Thoracic aorta (tissue), 2 donors: ENCODE measurements around the gene CIDEB. TPM values are rescaled to one million over a fixed set of nuclear protein-coding genes. Genes with fewer than 3 reads are reported as not detected.

Source experiments
- ATAC-seq: fragments of 150-250 bp; one replicate; pipeline ENCODE4 v1.8.0; 2017; ENCODE audit warnings: low read depth; ENCODE audit not compliant: insufficient number of reproducible peaks, low FRiP score
- DNase-seq: peaks from one replicate; pipeline ENCODE4 v3.0.0-alpha.2; 2020; ENCODE audit warnings: low spot score
- H3K27ac ChIP-seq, 2 donors: fragments of 200-600 bp; sonication (generic); 1 replicate in 1 of 2; 2 replicates in 1 of 2; pipeline ENCODE4 v1.5.1; 2016; ENCODE audit warnings: mild to moderate bottlenecking in 2 of 2, moderate library complexity in 2 of 2
- H3K27me3 ChIP-seq: fragments of 200-600 bp; sonication (generic); replicated peaks from 2 replicates; pipeline ENCODE4 v1.6.0; 2016; ENCODE audit warnings: mild to moderate bottlenecking; ENCODE audit not compliant: insufficient read depth
- H3K36me3 ChIP-seq: fragments of 200-600 bp; sonication (generic); one replicate; pipeline ENCODE4 v1.5.1; 2016
- H3K4me1 ChIP-seq, 2 donors: fragments of 200-600 bp; sonication (generic); 1 replicate in 1 of 2; 2 replicates in 1 of 2; pipeline versions ENCODE4 v1.5.1 to v1.6.0; 2016; ENCODE audit warnings: low read depth in 2 of 2, mild to moderate bottlenecking in 1 of 2; ENCODE audit not compliant: control insufficient read depth in 1 of 2
- H3K4me3 ChIP-seq: fragments of 200-600 bp; sonication (generic); 2 replicates; pipeline ENCODE4 v1.5.1; 2016; ENCODE audit warnings: mild to moderate bottlenecking
- H3K9me3 ChIP-seq: fragments of 200-600 bp; sonication (generic); 2 replicates; pipeline ENCODE4 v1.5.1; 2016
- CTCF ChIP-seq: fragments of 200-600 bp; sonication (generic); IDR thresholded peaks from one replicate; pipeline ENCODE4 v1.5.1; 2019; ENCODE audit warnings: antibody characterized with exemption
- total RNA-seq, 2 donors: library from RNA; depleted of rRNA; stranded (reverse); fragments of >200 nt; gene quantifications; one replicate each; pipeline versions ENCODE4 v1.1.0 to v1.2.3, GENCODE V29; 2016

CIDEB gene
- total RNA-seq, 2 donors from 2014 or later = 10.9 to 17.3 TPM

GRCh38 chr14:24337144-24337823 lies 29.5 kb upstream of the CIDEB start:
- ATAC-seq (no peak), DNase-seq (no peak)
- H3K4me1 ChIP-seq = peaks cover 21 to 28% of the 10 kb centered on the region in 2 donors
- no peak overlapping the region for H3K27ac ChIP-seq
- no peak for TF ChIP-seq CTCF
- no peaks in the 10 kb centered on the region for H3K9me3 ChIP-seq
- no peaks in the 10 kb centered on the region for H3K36me3 ChIP-seq
- H3K27me3 ChIP-seq = peaks cover 3% of the 10 kb centered on the region
- no peak overlapping the region for H3K4me3 ChIP-seq

GRCh38 chr14:24335461-24336171 lies 27.8 kb upstream of the CIDEB start:
- Histone ChIP-seq H3K27ac (no peak overlapping the region), H3K4me3 (no peak overlapping the region), H3K4me1 (peaks cover 22 to 36% of the 10 kb centered on the region in 2 donors), H3K36me3 (no peaks in the 10 kb centered on the region), H3K27me3 (peaks cover 3% of the 10 kb centered on the region), H3K9me3 (no peaks in the 10 kb centered on the region)
- DNase-seq (no peak), ATAC-seq (no peak)
- TF ChIP-seq CTCF = no peak

- peak within 1 kb of the TSS; percentile 64 for H3K4me3 ChIP-seq
- no peak for TF ChIP-seq CTCF
- H3K27me3 ChIP-seq = peaks cover 3% of the 10 kb centered on the region
- DNase-seq = no peak
- ATAC-seq = no peak
- H3K4me1 ChIP-seq = peaks cover 22 to 36% of the 10 kb centered on the region in 2 donors
- no peaks in the 10 kb centered on the region for H3K36me3 ChIP-seq
- no peak within 1 kb of the TSS for H3K27ac ChIP-seq
- H3K9me3 ChIP-seq = no peaks in the 10 kb centered on the region
Measured at GRCh38 chr14:24334431-24335291, 26.9 kb upstream of the CIDEB start, which contains the start of gene ADCY4. Gene ADCY4, minus strand, starts transcription at chr14:24335071. Its CDS starts 419 bp downstream, at chr14:24334652.

- no peak for DNase-seq
- H3K4me1 ChIP-seq = peaks cover 22 to 36% of the 10 kb centered on the region in 2 donors
Measured at GRCh38 chr14:24332268-24332993, 24.7 kb upstream of the CIDEB start.

More at GRCh38 chr14:24332268-24332993, 24.7 kb upstream of the CIDEB start:
- Histone ChIP-seq H3K27me3 (peaks cover 3% of the 10 kb centered on the region), H3K9me3 (no peaks in the 10 kb centered on the region), H3K4me3 (peak overlapping the region; percentile 64), H3K27ac (no peak overlapping the region), H3K36me3 (no peaks in the 10 kb centered on the region)
- ATAC-seq = no peak
- peak; percentile 79 for TF ChIP-seq CTCF
